Spleen (tissue), 11 donors: ENCODE results near the gene CLASP1. TPM values are rescaled to one million over a fixed set of nuclear protein-coding genes. Genes with fewer than 3 reads are reported as not detected.
"Not testable (repeated sequence)": the region's sequence is repeated elsewhere in the genome, so short reads cannot be mapped to it uniquely, and the experiment has no call there.

Source experiments
- DNase-seq: peaks from one replicate; pipeline ENCODE4 v3.0.0-alpha.2; 2020
- H3K27ac ChIP-seq, 8 donors: fragments of 200-600 bp; sonication (generic) in 7 of 8; 1 replicate in 4 of 8; 2 replicates in 4 of 8; pipeline versions ENCODE4 v1.5.0 to v1.8.0; 2016 to 2021; ENCODE audit warnings: inconsistent platforms in 4 of 8, mild to moderate bottlenecking in 4 of 8, moderate library complexity in 1 of 8
- H3K27me3 ChIP-seq, 7 donors: fragments of 200-600 bp; sonication (generic) in 6 of 7; replicated peaks in 1 of 7; 1 replicate in 4 of 7; 2 replicates in 3 of 7; pipeline versions ENCODE4 v1.5.0 to v1.8.0; 2016 to 2021; ENCODE audit warnings: inconsistent platforms in 3 of 7, mild to moderate bottlenecking in 1 of 7
- H3K36me3 ChIP-seq, 6 donors: fragments of 200-600 bp; sonication (generic) in 5 of 6; 1 replicate in 4 of 6; 2 replicates in 2 of 6; pipeline versions ENCODE4 v1.5.0 to v1.8.0; 2016 to 2021; ENCODE audit warnings: inconsistent platforms in 2 of 6
- H3K4me1 ChIP-seq, 6 donors: fragments of 200-600 bp; sonication (generic) in 5 of 6; 1 replicate in 3 of 6; 2 replicates in 3 of 6; pipeline versions ENCODE4 v1.5.0 to v1.8.0; 2016 to 2021; ENCODE audit warnings: inconsistent platforms in 3 of 6
- H3K4me3 ChIP-seq, 8 donors: fragments of 200-600 bp; sonication (generic) in 7 of 8; 1 replicate in 4 of 8; 2 replicates in 4 of 8; pipeline versions ENCODE4 v1.5.0 to v1.8.0; 2016 to 2021; ENCODE audit warnings: inconsistent platforms in 4 of 8, mild to moderate bottlenecking in 4 of 8, moderate library complexity in 2 of 8
- H3K9me3 ChIP-seq, 8 donors: fragments of 200-600 bp; sonication (generic) in 7 of 8; 1 replicate in 4 of 8; 2 replicates in 4 of 8; pipeline versions ENCODE4 v1.5.0 to v1.8.0; 2016 to 2021; ENCODE audit warnings: inconsistent platforms in 4 of 8
- CTCF ChIP-seq, 11 experiments: fragments of 200-600 bp in 7 of 11; fragments of 450-650 bp in 4 of 11; sonication (generic) in 4 of 11; IDR thresholded peaks in 8 of 11; conservative IDR thresholded peaks in 3 of 11; 1 replicate in 7 of 11; 2 replicates in 4 of 11; pipeline versions ENCODE4 v1.4.0 to v1.8.0; 2016 to 2021; ENCODE audit warnings: antibody characterized with exemption in 11 of 11, inconsistent platforms in 4 of 11, mild to moderate bottlenecking in 1 of 11
- POLR2A ChIP-seq, 3 donors: fragments of 450-650 bp; IDR thresholded peaks; one replicate each; pipeline ENCODE4 v1.5.1; 2017; ENCODE audit warnings: antibody characterized with exemption in 3 of 3, mild to moderate bottlenecking in 1 of 3
- POLR2AphosphoS5 ChIP-seq, 3 donors: sonication (generic); formaldehyde crosslinking; IDR thresholded peaks; one replicate each; pipeline ENCODE4 v1.5.1; 2017; ENCODE audit warnings: antibody characterized with exemption in 3 of 3
- WGBS, 5 donors: extraction: QIAGEN DNeasy Blood & Tissue Kit in 3 of 5; methylation state at CpG; one replicate each; pipeline versions ENCODE4 v1.1.5 to v1.1.7; 2013 to 2018; 5-methylcytosine and 5-hydroxymethylcytosine counted together
- intact Hi-C: fragments of 100-400 bp; cut with DNase I; formaldehyde crosslinking; loops from one replicate; pipeline ENCODE4 v1.15.0; 2023; ENCODE audit warnings: low total_unique reads
- polyA plus RNA-seq, 3 donors: library from polyadenylated mRNA; stranded (reverse); fragments of 200-250 nt; gene quantifications; one replicate each; pipeline ENCODE4 v1.2.1, GENCODE V29; 2013
- total RNA-seq, 7 donors: library from RNA; depleted of rRNA in 3 of 7; stranded (reverse); fragments of >200 nt in 3 of 7; fragmentation: NEBNext Ultra II Directional in 4 of 7; extraction: Animal tissue kit (Norgen Biotek cat#: 25700) in 4 of 7; gene quantifications; one replicate each; pipeline versions ENCODE4 v1.1.0 to v1.2.1, GENCODE V29; 2016 to 2021
- donor health status: healthy with polysubstance abuse.
- donor health status: DM: no; HTN: no; CAD: no; lungs with moderate emphysema.
- donor health status: DM: no; HTN: no; CAD: no.
- donor health status: Bipolar disorder and iron deficiency.
- donor health status: healthy.
- donor health status: DM: no; HTN: no; CAD: no.
- donor health status: DM: yes; HTN: yes; CAD: no.

Gene CLASP1
- total and polyA plus RNA-seq, 10 donors, result 4.0 to 103 (median 71.7) TPM

GRCh38 chr2:121377646-121378045, 271.6 kb downstream of the CLASP1 start:
- Histone ChIP-seq H3K27me3 (no peaks in the 10 kb centered on the region), H3K9me3 (peaks cover 0 to 8% (median 0%) of the 10 kb centered on the region in 8 donors), H3K4me1 (no peaks in the 10 kb centered on the region), H3K27ac (no peak overlapping the region), H3K36me3 (peaks cover 10 to 100% (median 80%) of the 10 kb centered on the region in 6 donors), H3K4me3 (no peak overlapping the region)
- intact Hi-C loops, result no loop called here
- TF ChIP-seq POLR2AphosphoS5 (IDR thresholded peaks at IDR 0.05) (no peak), CTCF (IDR thresholded peaks at IDR 0.05 in 8 of 11, conservative IDR thresholded peaks at IDR 0.05 in 3 of 11) (no peak), POLR2A (IDR thresholded peaks at IDR 0.05) (no peak)
- no peak for DNase-seq
- WGBS, 5 donors, result 73 to 81% (median 78%) methylated on average over 5 of the region's 5 CpGs

- peaks cover 10 to 100% (median 72%) of the 10 kb centered on the region in 6 donors for H3K36me3 ChIP-seq
- no peaks in the 10 kb centered on the region for H3K27me3 ChIP-seq
- no peak overlapping the region for H3K4me3 ChIP-seq
- no peaks in the 10 kb centered on the region for H3K4me1 ChIP-seq
- 90 to 99% (median 96%) methylated on average over 5 of the region's 5 CpGs for WGBS, 5 donors
- H3K27ac ChIP-seq, result no peak overlapping the region
- DNase-seq, result no peak
- peaks cover 0 to 8% (median 0%) of the 10 kb centered on the region in 8 donors for H3K9me3 ChIP-seq
- TF ChIP-seq POLR2A (IDR thresholded peaks at IDR 0.05) (no peak), CTCF (IDR thresholded peaks at IDR 0.05 in 8 of 11, conservative IDR thresholded peaks at IDR 0.05 in 3 of 11) (no peak), POLR2AphosphoS5 (IDR thresholded peaks at IDR 0.05) (no peak)
- intact Hi-C loops, result no loop called here
Measured at GRCh38 chr2:121376535-121377250, 272.6 kb downstream of the CLASP1 start.

GRCh38 chr2:121375621-121376159, 273.6 kb downstream of the CLASP1 start:
- intact Hi-C loops, result no loop called here
- peaks cover 0 to 8% (median 0%) of the 10 kb centered on the region in 8 donors for H3K9me3 ChIP-seq
- H3K27me3 ChIP-seq, result no peaks in the 10 kb centered on the region
- no peak for DNase-seq
- no peak overlapping the region for H3K27ac ChIP-seq
- peaks cover 10 to 100% (median 62%) of the 10 kb centered on the region in 6 donors for H3K36me3 ChIP-seq
- no peak overlapping the region for H3K4me3 ChIP-seq
- H3K4me1 ChIP-seq, result no peaks in the 10 kb centered on the region
- no peak for TF ChIP-seq POLR2A (IDR thresholded peaks at IDR 0.05)
- no peak for TF ChIP-seq POLR2AphosphoS5 (IDR thresholded peaks at IDR 0.05)
- no peak for TF ChIP-seq CTCF (IDR thresholded peaks at IDR 0.05 in 8 of 11, conservative IDR thresholded peaks at IDR 0.05 in 3 of 11)
- WGBS, 5 donors, result 93 to 100% (median 100%) methylated on average over 3 of the region's 3 CpGs

GRCh38 chr2:121374412-121375075, 274.7 kb downstream of the CLASP1 start:
- intact Hi-C loops, DNase-seq, H3K4me3 ChIP-seq, H3K9me3 ChIP-seq, H3K27me3 ChIP-seq, H3K27ac ChIP-seq, H3K4me1 ChIP-seq: not testable (repeated sequence)
- WGBS, 5 donors, result 85 to 100% (median 97%) methylated on average over 5 of the region's 5 CpGs
- peaks cover 10 to 100% (median 59%) of the 10 kb centered on the region in 6 donors for H3K36me3 ChIP-seq
